Spinal cord (tissue), 10 donors: ENCODE measurements around the gene TSHZ3. TPM values are rescaled to one million over a fixed set of nuclear protein-coding genes. Genes with fewer than 3 reads are reported as not detected.
A peak's percentile ranks its signal among the peaks of the same experiment; 100 is the strongest.

Experiments
- DNase-seq, 6 donors: peaks; one replicate each; pipeline versions ENCODE4 v3.0.0 to v3.0.0-alpha.2; 2013 to 2015; ENCODE audit warnings: low spot score in 6 of 6, low read depth in 4 of 6
- H3K27ac ChIP-seq: one replicate; pipeline ENCODE4 v1.5.1; 2013; ENCODE audit warnings: low read depth, low read length, control low read depth
- H3K27me3 ChIP-seq: one replicate; pipeline ENCODE4 v1.6.1; 2013; ENCODE audit warnings: low read length; ENCODE audit not compliant: control insufficient read depth, insufficient read depth
- H3K36me3 ChIP-seq: one replicate; pipeline ENCODE4 v1.6.1; 2013; ENCODE audit warnings: low read length; ENCODE audit not compliant: control insufficient read depth, insufficient read depth
- H3K4me1 ChIP-seq: one replicate; pipeline ENCODE4 v1.6.1; 2013; ENCODE audit warnings: low read length; ENCODE audit not compliant: control insufficient read depth, insufficient read depth
- H3K4me3 ChIP-seq: one replicate; pipeline ENCODE4 v1.5.1; 2013; ENCODE audit warnings: low read depth, low read length, control low read depth
- H3K9me3 ChIP-seq: one replicate; pipeline ENCODE4 v1.6.1; 2013; ENCODE audit warnings: low read length; ENCODE audit not compliant: control insufficient read depth, insufficient read depth
- WGBS: methylation state at CpG from one replicate; pipeline ENCODE4 v1.1.5; 2013; ENCODE audit warnings: missing lambda C conversion rate; ENCODE audit not compliant: insufficient coverage; 5-methylcytosine and 5-hydroxymethylcytosine counted together
- polyA plus RNA-seq, 2 donors: library from polyadenylated mRNA; unstranded; fragments of 120-200 nt; gene quantifications; one replicate each; pipeline ENCODE4 v1.2.1, GENCODE V29; 2013; ENCODE audit not compliant: insufficient read length in 2 of 2
- total RNA-seq, 2 donors: library from RNA; depleted of rRNA in 1 of 2; stranded (reverse); fragments of 120-200 nt in 1 of 2; fragments of >200 nt in 1 of 2; gene quantifications; one replicate each; pipeline versions ENCODE4 v1.2.3 to v1.2.4, GENCODE V29; 2013 to 2014
- donor health status: healthy.

Gene TSHZ3
- total and polyA plus RNA-seq, 4 donors: 10.9 to 38.7 (median 27.8) TPM

GRCh38 chr19:31317093-31317492 is 32.1 kb downstream of the TSHZ3 start:
- peak in 1 of 6 donors; percentile 63 for DNase-seq
- no peaks in the 10 kb centered on the region for H3K27me3 ChIP-seq
- no peak overlapping the region for H3K4me3 ChIP-seq
- H3K27ac ChIP-seq: peak overlapping the region; percentile 50
- H3K4me1 ChIP-seq: peaks cover 46% of the 10 kb centered on the region
- H3K9me3 ChIP-seq: no peaks in the 10 kb centered on the region
- WGBS: 28% methylated on average over 5 of the region's 6 CpGs
- H3K36me3 ChIP-seq: peaks cover 10% of the 10 kb centered on the region

- DNase-seq: peak in 4 of 6 donors; percentile 52 to 97 (median 72)
- WGBS: 13% methylated on average over 7 of the region's 12 CpGs
Observed at GRCh38 chr19:31316201-31316951, 32.9 kb downstream of the TSHZ3 start.

GRCh38 chr19:31315652-31316051 is 33.6 kb downstream of the TSHZ3 start:
- Histone ChIP-seq H3K27ac (peak overlapping the region; percentile 50), H3K4me1 (peaks cover 46% of the 10 kb centered on the region), H3K9me3 (no peaks in the 10 kb centered on the region), H3K27me3 (no peaks in the 10 kb centered on the region), H3K36me3 (peaks cover 10% of the 10 kb centered on the region), H3K4me3 (no peak overlapping the region)
- peak in 1 of 6 donors; percentile 85 for DNase-seq
- no CpG with 5 or more reads among the region's 5 CpGs for WGBS

More at GRCh38 chr19:31316201-31316951, 32.9 kb downstream of the TSHZ3 start:
- Histone ChIP-seq H3K4me1 (peaks cover 46% of the 10 kb centered on the region), H3K4me3 (peak overlapping the region; percentile 9), H3K9me3 (no peaks in the 10 kb centered on the region), H3K27ac (peak overlapping the region; percentile 50), H3K27me3 (no peaks in the 10 kb centered on the region), H3K36me3 (peaks cover 10% of the 10 kb centered on the region)

GRCh38 chr19:31314849-31315629 is 34.2 kb downstream of the TSHZ3 start:
- no peak overlapping the region for H3K27ac ChIP-seq
- H3K4me3 ChIP-seq: no peak overlapping the region
- H3K4me1 ChIP-seq: peaks cover 46% of the 10 kb centered on the region
- H3K27me3 ChIP-seq: no peaks in the 10 kb centered on the region
- H3K9me3 ChIP-seq: no peaks in the 10 kb centered on the region
- DNase-seq: peak in 1 of 6 donors; percentile 49
- 73% methylated on average over 7 of the region's 14 CpGs for WGBS
- peaks cover 10% of the 10 kb centered on the region for H3K36me3 ChIP-seq

DNA sequence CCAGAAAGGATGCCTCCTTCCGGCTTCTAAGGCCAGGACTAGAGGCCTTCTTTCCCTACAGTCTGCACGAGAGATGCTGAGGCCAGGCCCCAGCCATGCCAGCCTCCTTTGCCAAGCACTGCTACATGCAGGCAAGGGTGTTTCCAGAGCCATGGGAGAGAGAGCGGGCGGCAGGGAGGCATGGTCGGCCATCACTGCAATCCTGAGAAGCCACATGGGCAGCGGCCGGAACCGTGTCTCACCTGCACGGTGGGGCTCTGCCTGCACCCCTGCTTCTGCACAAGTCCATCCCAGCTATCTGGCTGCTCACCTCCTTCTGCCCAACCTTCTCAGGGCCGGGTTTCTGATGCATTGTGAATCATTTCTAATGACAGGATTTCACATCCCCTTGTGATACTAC is 35.1 kb downstream of the TSHZ3 start:
- Histone ChIP-seq H3K9me3 (no peaks in the 10 kb centered on the region), H3K4me3 (no peak overlapping the region), H3K4me1 (peaks cover 42% of the 10 kb centered on the region), H3K27me3 (no peaks in the 10 kb centered on the region), H3K27ac (no peak overlapping the region), H3K36me3 (peaks cover 10% of the 10 kb centered on the region)
- no peak for DNase-seq
- WGBS: 75% methylated on average over 7 of the region's 10 CpGs

DNA sequence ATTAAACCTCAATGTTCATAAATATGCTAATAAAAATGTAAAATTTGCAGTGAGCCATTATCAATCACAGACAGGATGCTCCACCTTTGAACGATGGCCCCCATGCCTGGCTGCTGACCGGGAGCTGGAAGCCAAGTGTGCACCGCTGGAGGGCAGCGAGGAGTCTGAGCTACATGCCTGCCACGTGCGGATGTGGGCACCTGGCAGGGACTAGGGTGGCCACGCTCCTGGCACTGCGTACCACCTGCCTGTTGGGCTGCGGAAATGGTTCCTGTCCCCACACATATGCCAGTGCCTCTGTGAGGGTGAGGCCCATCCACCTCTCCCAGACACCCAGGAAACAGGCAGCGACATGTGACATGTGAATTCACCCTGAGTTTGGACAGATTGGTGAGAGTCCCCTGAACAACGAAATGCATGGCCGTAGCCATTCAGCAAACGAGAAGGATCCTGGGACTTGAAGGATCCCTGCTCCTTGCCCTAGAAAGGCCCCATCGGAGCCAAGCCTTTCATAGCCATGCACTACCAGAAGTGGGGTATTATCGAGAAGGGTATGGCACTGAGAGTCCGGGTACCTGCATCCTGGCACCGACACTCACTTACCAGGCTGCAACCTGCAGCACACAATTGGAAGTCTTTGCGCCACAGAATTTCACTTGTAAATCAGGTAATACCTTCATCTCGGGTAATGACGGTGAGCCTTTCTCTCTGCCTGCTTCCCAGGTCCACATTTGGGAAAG is 35.8 kb downstream of the TSHZ3 start:
- H3K36me3 ChIP-seq: peaks cover 12% of the 10 kb centered on the region
- H3K4me3 ChIP-seq: no peak overlapping the region
- no peaks in the 10 kb centered on the region for H3K9me3 ChIP-seq
- peak in 1 of 6 donors; percentile 34 for DNase-seq
- peaks cover 37% of the 10 kb centered on the region for H3K4me1 ChIP-seq
- no peak overlapping the region for H3K27ac ChIP-seq
- WGBS: 76% methylated on average over 18 of the region's 20 CpGs
- H3K27me3 ChIP-seq: no peaks in the 10 kb centered on the region

DNA sequence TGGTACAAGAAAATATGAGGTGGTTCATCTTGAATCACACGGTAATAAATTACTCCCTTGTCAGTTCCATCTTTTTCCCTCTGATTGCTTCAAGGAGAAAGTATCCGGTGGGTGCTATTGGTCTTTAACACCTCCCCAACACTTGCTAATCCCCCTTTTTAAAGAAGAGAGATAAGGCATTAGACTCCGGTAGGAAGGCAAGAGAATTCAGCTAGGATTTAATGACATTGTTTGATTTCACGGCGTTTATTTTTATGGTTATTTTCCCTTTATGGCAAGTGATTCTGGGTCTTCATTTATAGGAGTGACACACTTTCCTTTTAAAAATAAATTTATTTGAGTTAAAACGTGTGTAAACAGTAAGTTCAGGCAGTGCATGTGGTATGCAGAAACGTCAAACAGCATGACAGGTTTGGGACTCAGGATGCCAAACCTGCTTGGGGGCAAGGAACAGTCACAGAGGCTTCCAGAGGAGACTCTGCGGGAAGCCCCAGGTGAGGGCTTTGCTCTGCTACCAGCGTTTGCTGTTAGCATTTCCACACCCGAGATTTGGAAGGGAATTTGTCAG is 36.5 kb downstream of the TSHZ3 start:
- peaks cover 36% of the 10 kb centered on the region for H3K4me1 ChIP-seq
- peaks cover 12% of the 10 kb centered on the region for H3K36me3 ChIP-seq
- no peak overlapping the region for H3K27ac ChIP-seq
- 63% methylated on average over 3 of the region's 10 CpGs for WGBS
- no peak overlapping the region for H3K4me3 ChIP-seq
- DNase-seq: peak in 1 of 6 donors; percentile 50
- H3K27me3 ChIP-seq: no peaks in the 10 kb centered on the region
- no peaks in the 10 kb centered on the region for H3K9me3 ChIP-seq

DNA sequence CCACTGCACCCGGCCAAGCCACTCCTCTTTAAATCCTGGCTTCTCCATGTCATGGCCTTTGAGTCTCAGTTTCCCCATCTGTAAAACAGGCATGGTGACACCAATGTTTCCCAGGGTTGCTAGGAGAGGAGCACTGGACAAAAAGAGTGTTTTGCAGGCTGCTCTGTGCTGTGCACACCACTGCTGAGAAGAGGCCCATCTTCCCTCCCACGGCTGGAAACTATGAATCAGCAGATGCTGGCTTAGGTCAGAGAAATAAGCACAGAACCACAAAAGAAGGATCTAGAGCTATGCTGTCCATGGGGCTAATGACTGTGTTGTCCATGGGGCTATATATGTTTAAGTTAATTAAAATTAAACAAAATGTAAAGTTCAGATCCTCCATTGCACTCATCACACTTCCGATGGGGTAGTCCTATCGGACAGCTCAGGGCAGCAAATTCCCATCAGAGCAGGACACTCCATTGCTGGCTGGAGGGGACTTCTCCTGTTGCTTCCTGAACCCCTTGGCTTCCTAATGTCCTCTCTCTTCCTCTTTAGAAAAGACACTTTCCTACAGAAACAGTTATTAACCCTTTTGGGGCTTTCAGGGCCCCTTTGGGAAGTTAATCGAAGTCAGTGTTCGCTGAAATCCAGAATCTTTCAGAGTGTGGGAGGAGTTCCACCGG is 37.1 kb downstream of the TSHZ3 start:
- Histone ChIP-seq H3K4me1 (peaks cover 34% of the 10 kb centered on the region), H3K27ac (no peak overlapping the region), H3K27me3 (no peaks in the 10 kb centered on the region), H3K9me3 (no peaks in the 10 kb centered on the region), H3K36me3 (peaks cover 17% of the 10 kb centered on the region), H3K4me3 (no peak overlapping the region)
- DNase-seq: no peak
- 80% methylated on average over 4 of the region's 7 CpGs for WGBS
